Suppressor macrophage treated with lipopolysaccharide for 1 hour (primary cell): ENCODE measurements around the gene MUC13.
A peak's percentile ranks its signal among the peaks of the same experiment; 100 is the strongest.

Experiments
- DNase-seq, 3 donors: peaks; one replicate each; pipeline ENCODE4 v3.0.0-alpha.2; 2020 to 2022

The MUC13 gene

GRCh38 chr3:124942613-124943012 is 8.1 kb upstream of the MUC13 start:
- DNase-seq = no peak

- peak in 2 of 3 donors; percentile 35 to 41 for DNase-seq
These were observed 7.2 kb upstream of the MUC13 start for GRCh38 chr3:124941771-124942170.

- DNase-seq = no peak
These were observed 5.1 kb upstream of the MUC13 start for GRCh38 chr3:124939661-124940060.

- no peak for DNase-seq
These were observed 4.3 kb upstream of the MUC13 start for GRCh38 chr3:124938896-124939295.

- DNase-seq = no peak
These were observed 2.5 kb upstream of the MUC13 start for GRCh38 chr3:124937049-124937448.

GRCh38 chr3:124935794-124936542 is 1.4 kb upstream of the MUC13 start:
- no peak for DNase-seq

- DNase-seq = peak in 1 of 3 donors; percentile 16
These were observed 713 bp upstream of the MUC13 start for GRCh38 chr3:124935264-124935663.

GRCh38 chr3:124928333-124929202 is 6.0 kb downstream of the MUC13 start:
- DNase-seq = peak; percentile 74 to 81 (median 75)

- DNase-seq = no peak
These were observed 6.9 kb downstream of the MUC13 start for GRCh38 chr3:124927574-124928045.

- peak; percentile 37 to 55 (median 54) for DNase-seq
These were observed 8.0 kb downstream of the MUC13 start for GRCh38 chr3:124926426-124927101.

- DNase-seq = no peak
These were observed 9.8 kb downstream of the MUC13 start for GRCh38 chr3:124924741-124925140.

- DNase-seq = no peak
These were observed 10.7 kb downstream of the MUC13 start for GRCh38 chr3:124923833-124924232.

- no peak for DNase-seq
These were observed 13.8 kb downstream of the MUC13 start for GRCh38 chr3:124920718-124921117.

- DNase-seq = no peak
These were observed 14.8 kb downstream of the MUC13 start for GRCh38 chr3:124919756-124920155.

GRCh38 chr3:124918524-124918923 is 16.0 kb downstream of the MUC13 start:
- no peak for DNase-seq

- DNase-seq = peak; percentile 56 to 66 (median 59)
These were observed 17.6 kb downstream of the MUC13 start for GRCh38 chr3:124916837-124917409.

- DNase-seq = no peak
These were observed 19.3 kb downstream of the MUC13 start for GRCh38 chr3:124915254-124915653.

- DNase-seq = no peak
These were observed 26.6 kb downstream of the MUC13 start for GRCh38 chr3:124907957-124908356.

- DNase-seq = peak in 1 of 3 donors; percentile 22
These were observed 29.6 kb downstream of the MUC13 start for GRCh38 chr3:124904835-124905492.

- no peak for DNase-seq
These were observed 30.4 kb downstream of the MUC13 start for GRCh38 chr3:124903896-124904834.
